K562 (cell line): Measurements from ENCODE around the gene SMAD1. TPM values are rescaled to one million over a fixed set of nuclear protein-coding genes. Genes with fewer than 3 reads are reported as not detected.

ENCODE experiments used
- ATAC-seq: fragments of 200-7000 bp; cut with Tn5 transposase; 3 replicates; pipeline ENCODE4 v1.9.1; 2020; ENCODE audit warnings: moderate library complexity
- BruUV-seq: library from RNA; stranded (reverse); fragments of 400-500 nt; replicated peaks from 2 replicates; lab custom pipeline; 2021; lab: Mats Ljungman, UMichigan
- CTCF ChIA-PET: fragments of 300-600 bp; formaldehyde crosslinking; extraction: SDS; loops from one replicate; lab custom pipeline; 2021; ENCODE audit warnings: low intra/inter-chr PET ratio; lab: Yijun Ruan, JAX
- POLR2A ChIA-PET: fragments of 300-600, 350-650 bp; sonication (Branson Sonifier 250); formaldehyde crosslinking; extraction: SDS; loops from one replicate; lab custom pipeline; 2021; ENCODE audit warnings: antibody characterized with exemption, inconsistent platforms; lab: Yijun Ruan, JAX
- DNase-seq, 4 experiments: peaks; one replicate each; pipeline versions ENCODE4 v3.0.0 to v3.0.0-alpha.2; 2011 to 2018; ENCODE audit warnings: low spot score in 3 of 4, mixed read lengths in 3 of 4; ENCODE audit errors: extremely low read depth in 1 of 4
- FAIRE-seq: peaks from 2 replicates; lab custom pipeline; 2011; peaks lifted over from hg19 to GRCh38; lab: Jason Lieb, UNC
- H2AFZ ChIP-seq: 2 replicates; pipeline ENCODE4 v1.6.0; 2011; ENCODE audit warnings: low read depth, low read length, control low read depth, inconsistent platforms
- H3K27ac ChIP-seq: fragments of 200-600 bp; 3 replicates; pipeline ENCODE4 v1.8.0; 2011; ENCODE audit warnings: low read depth, mild to moderate bottlenecking, control low read depth, inconsistent platforms, low read length, moderate library complexity, mixed read lengths; ENCODE audit errors: extremely low read depth
- H3K27me3 ChIP-seq, 2 experiments: fragments of 300-600 bp in 1 of 2; 2 replicates in 1 of 2; 3 replicates in 1 of 2; pipeline versions ENCODE4 v1.6.0 to v1.8.0; 2011; ENCODE audit warnings: inconsistent platforms in 2 of 2, low read length in 2 of 2, mild to moderate bottlenecking in 1 of 2, mixed read lengths in 1 of 2, moderate library complexity in 1 of 2; ENCODE audit not compliant: control insufficient read depth in 2 of 2, insufficient read depth in 2 of 2
- H3K36me3 ChIP-seq: fragments of 300-600 bp; 3 replicates; pipeline ENCODE4 v1.8.0; 2011; ENCODE audit warnings: mild to moderate bottlenecking, low read length, inconsistent platforms; ENCODE audit not compliant: control insufficient read depth, insufficient read depth
- H3K4me1 ChIP-seq, 2 experiments: fragments of 200-600 bp in 1 of 2; replicated peaks in 1 of 2; 2 replicates in 1 of 2; 3 replicates in 1 of 2; pipeline versions ENCODE4 v1.5.1 to v1.8.0; 2011; ENCODE audit warnings: inconsistent platforms in 2 of 2, low read length in 2 of 2, mild to moderate bottlenecking in 1 of 2, mixed read lengths in 1 of 2, moderate library complexity in 1 of 2; ENCODE audit not compliant: control insufficient read depth in 2 of 2, insufficient read depth in 2 of 2
- H3K4me2 ChIP-seq: 2 replicates; pipeline ENCODE4 v1.6.1; 2011; ENCODE audit warnings: low read length, control low read depth, inconsistent platforms, mixed read lengths; ENCODE audit not compliant: insufficient read depth
- H3K4me3 ChIP-seq: fragments of 200-600 bp; sonication (generic), shearing (Covaris generic); 2 replicates; pipeline ENCODE4 v1.5.1; 2016; ENCODE audit warnings: control low read depth, inconsistent platforms
- H3K79me2 ChIP-seq: fragments of 200-600 bp; 3 replicates; pipeline ENCODE4 v1.8.0; 2011; ENCODE audit warnings: low read length, inconsistent platforms; ENCODE audit not compliant: control insufficient read depth, insufficient read depth
- H3K9ac ChIP-seq, 2 experiments: 2 replicates each; pipeline versions ENCODE4 v1.6.0 to v1.6.1; 2011; ENCODE audit warnings: low read depth in 2 of 2, low read length in 2 of 2, control low read depth in 1 of 2, inconsistent platforms in 1 of 2, mild to moderate bottlenecking in 1 of 2, mixed read lengths in 1 of 2; ENCODE audit not compliant: insufficient read depth in 1 of 2
- H3K9me1 ChIP-seq: one replicate; pipeline ENCODE4 v1.6.0; 2011; ENCODE audit warnings: inconsistent platforms, mild to moderate bottlenecking, low read length, moderate library complexity; ENCODE audit not compliant: control insufficient read depth, insufficient read depth
- H3K9me3 ChIP-seq: replicated peaks from 2 replicates; pipeline ENCODE4 v1.5.1; 2011; ENCODE audit warnings: low read depth, low read length, inconsistent platforms; ENCODE audit not compliant: control insufficient read depth, insufficient read depth
- H4K20me1 ChIP-seq: replicated peaks from 2 replicates; pipeline ENCODE4 v1.6.1; 2011; ENCODE audit warnings: low read length, inconsistent platforms, mixed read lengths; ENCODE audit not compliant: control insufficient read depth, insufficient read depth
- CREB3 ChIP-seq: fragments of 450-650 bp; conservative IDR thresholded peaks from 2 replicates; pipeline ENCODE4 v1.6.1; 2016; ENCODE audit warnings: missing genetic modification characterization, low read depth, mild to moderate bottlenecking, missing compliant biosample characterization, moderate library complexity
- L3MBTL2 ChIP-seq: fragments of 450-650 bp; IDR thresholded peaks from 2 replicates; pipeline ENCODE4 v1.6.1; 2016; ENCODE audit warnings: mild to moderate bottlenecking, moderate library complexity
- LARP7 ChIP-seq: fragments of 450-650 bp; IDR thresholded peaks from 2 replicates; pipeline ENCODE4 v1.6.1; 2016
- MED1 ChIP-seq: sonication (generic); formaldehyde crosslinking; IDR thresholded peaks from 2 replicates; pipeline ENCODE4 v1.8.1; 2023; ENCODE audit warnings: missing genetic modification reagents, borderline replicate concordance
- PATZ1 ChIP-seq: fragments of 250-450 bp; sonication (Bioruptor Pico); IDR thresholded peaks from 2 replicates; pipeline ENCODE4 v1.5.0; 2020; ENCODE audit warnings: mild to moderate bottlenecking, borderline replicate concordance
- PHB ChIP-seq: fragments of 250-450 bp; sonication (Bioruptor Pico); IDR thresholded peaks from 2 replicates; pipeline ENCODE4 v1.5.0; 2021
- POLR2B ChIP-seq: fragments of 450-650 bp; IDR thresholded peaks from 2 replicates; pipeline ENCODE4 v1.6.1; 2018; ENCODE audit warnings: low read depth; ENCODE audit not compliant: partially characterized antibody
- POLR3A ChIP-seq: IDR thresholded peaks from 2 replicates; pipeline ENCODE4 v1.6.1; 2011; ENCODE audit warnings: borderline replicate concordance, mild to moderate bottlenecking, moderate library complexity; ENCODE audit not compliant: insufficient read length, insufficient read depth; ENCODE audit errors: extremely low read depth
- SMAD1 ChIP-seq: fragments of 150-350 bp; IDR thresholded peaks from 2 replicates; pipeline ENCODE4 v1.6.1; 2014; ENCODE audit warnings: low read length, low read depth; ENCODE audit not compliant: partially characterized antibody
- SMARCE1 ChIP-seq: fragments of 450-650 bp; IDR thresholded peaks from 2 replicates; pipeline ENCODE4 v1.7.1; 2016; ENCODE audit warnings: mild to moderate bottlenecking
- SRSF1 ChIP-seq: fragments of 200-400 bp; formaldehyde crosslinking; IDR thresholded peaks from 2 replicates; pipeline ENCODE4 v1.6.1; 2017; ENCODE audit warnings: mild to moderate bottlenecking, low read depth, low read length, moderate library complexity
- TGIF2 ChIP-seq: sonication (generic); formaldehyde crosslinking; IDR thresholded peaks from 2 replicates; pipeline ENCODE4 v1.8.1; 2022; ENCODE audit warnings: mild to moderate bottlenecking, missing genetic modification reagents, moderate library complexity
- ZBTB8A ChIP-seq: fragments of 450-650 bp; IDR thresholded peaks from 2 replicates; pipeline ENCODE4 v1.6.1; 2018; ENCODE audit warnings: mild to moderate bottlenecking, moderate library complexity; ENCODE audit not compliant: partially characterized antibody
- ZNF707 ChIP-seq: fragments of 250-450 bp; sonication (Bioruptor Pico); conservative IDR thresholded peaks from 2 replicates; pipeline ENCODE4 v1.8.0; 2022; ENCODE audit warnings: inconsistent platforms, mild to moderate bottlenecking, moderate library complexity
- WGBS: fragments of 100-300 bp; shearing (Covaris generic); methylation state at CpG from one replicate; pipeline ENCODE4 v1.1.6; 2016; ENCODE audit warnings: low coverage, mixed read lengths; ENCODE audit not compliant: insufficient coverage; ENCODE audit errors: missing lambda C conversion rate; 5-methylcytosine and 5-hydroxymethylcytosine counted together
- in situ Hi-C: fragments of 300-500 bp; cut with MboI; formaldehyde crosslinking; loops from 4 replicates; pipeline ENCODE4 v1.15.0; 2018; ENCODE audit warnings: inconsistent platforms, mixed read lengths
- intact Hi-C: fragments of 100-400 bp; cut with micrococcal nuclease; formaldehyde crosslinking; loops from 2 replicates; pipeline ENCODE4 v1.14.2; 2022
- polyA plus RNA-seq, 8 experiments: library from polyadenylated mRNA; depleted of rRNA in 4 of 8; stranded (reverse) in 5 of 8; unstranded in 3 of 8; fragments of >200 nt; fragmentation: Nextera tagmentation in 2 of 8; fragmentation: Illumina TruSeq in 1 of 8; extraction: Ambion mirVana in 2 of 8; extraction: Trizol in 1 of 8; gene quantifications; 2 replicates each; pipeline versions ENCODE4 v1.2.1 to v1.2.3, GENCODE V29; 2011 to 2014; ENCODE audit warnings: inconsistent platforms in 1 of 8, missing spikeins in 1 of 8
- total RNA-seq, 7 experiments: library from RNA; depleted of rRNA in 6 of 7; stranded (reverse); fragments of >200 nt in 6 of 7; fragmentation: Illumina TruSeq in 2 of 7; extraction: Trizol in 2 of 7; gene quantifications; 2 replicates each; pipeline versions ENCODE4 v1.2.1 to v1.2.3, GENCODE V29; 2011 to 2021; ENCODE audit warnings: low replicate concordance in 1 of 7
- TF ChIP-seq, protein P1 (sequence below): fragments of 450-650 bp; formaldehyde crosslinking; IDR thresholded peaks from 2 replicates; pipeline ENCODE4 v1.4.0; 2020; ENCODE audit warnings: mild to moderate bottlenecking
- TF ChIP-seq, protein P2 (sequence below): sonication (generic); formaldehyde crosslinking; IDR thresholded peaks from 2 replicates; pipeline ENCODE4 v1.8.1; 2023; ENCODE audit warnings: mild to moderate bottlenecking, missing genetic modification reagents

SMAD1 gene
- total and polyA plus RNA-seq, 9 of the 15 experiments (the other 6 are each of a cell fraction or from before 2014, with no cell fraction given): 0.05 to 0.54 (median 0.21) TPM; not detected in 3

DNA sequence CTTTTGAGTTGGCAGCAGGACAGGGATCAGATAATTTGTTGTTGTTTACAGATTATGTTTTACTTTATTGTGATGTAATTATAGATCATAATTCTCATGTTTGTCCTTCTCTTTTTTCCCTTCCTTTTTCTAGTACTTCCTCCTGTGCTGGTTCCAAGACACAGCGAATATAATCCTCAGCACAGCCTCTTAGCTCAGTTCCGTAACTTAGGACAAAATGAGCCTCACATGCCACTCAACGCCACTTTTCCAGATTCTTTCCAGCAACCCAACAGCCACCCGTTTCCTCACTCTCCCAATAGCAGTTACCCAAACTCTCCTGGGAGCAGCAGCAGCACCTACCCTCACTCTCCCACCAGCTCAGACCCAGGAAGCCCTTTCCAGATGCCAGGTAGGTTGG, 58.0 kb downstream of the SMAD1 start:
- no peak for TF ChIP-seq SMAD1
- no peak for TF ChIP-seq PHB (CRISPR knock-in tag)
- TF ChIP-seq CREB3 (tag): no peak
- TF ChIP-seq SRSF1: no peak
- TF ChIP-seq LARP7: no peak
- no peak for TF ChIP-seq POLR2B
- TF ChIP-seq, protein P1, sequence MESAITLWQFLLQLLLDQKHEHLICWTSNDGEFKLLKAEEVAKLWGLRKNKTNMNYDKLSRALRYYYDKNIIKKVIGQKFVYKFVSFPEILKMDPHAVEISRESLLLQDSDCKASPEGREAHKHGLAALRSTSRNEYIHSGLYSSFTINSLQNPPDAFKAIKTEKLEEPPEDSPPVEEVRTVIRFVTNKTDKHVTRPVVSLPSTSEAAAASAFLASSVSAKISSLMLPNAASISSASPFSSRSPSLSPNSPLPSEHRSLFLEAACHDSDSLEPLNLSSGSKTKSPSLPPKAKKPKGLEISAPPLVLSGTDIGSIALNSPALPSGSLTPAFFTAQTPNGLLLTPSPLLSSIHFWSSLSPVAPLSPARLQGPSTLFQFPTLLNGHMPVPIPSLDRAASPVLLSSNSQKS (CRISPR knock-in tag): no peak
- no peak for TF ChIP-seq POLR3A
- TF ChIP-seq, protein P2, sequence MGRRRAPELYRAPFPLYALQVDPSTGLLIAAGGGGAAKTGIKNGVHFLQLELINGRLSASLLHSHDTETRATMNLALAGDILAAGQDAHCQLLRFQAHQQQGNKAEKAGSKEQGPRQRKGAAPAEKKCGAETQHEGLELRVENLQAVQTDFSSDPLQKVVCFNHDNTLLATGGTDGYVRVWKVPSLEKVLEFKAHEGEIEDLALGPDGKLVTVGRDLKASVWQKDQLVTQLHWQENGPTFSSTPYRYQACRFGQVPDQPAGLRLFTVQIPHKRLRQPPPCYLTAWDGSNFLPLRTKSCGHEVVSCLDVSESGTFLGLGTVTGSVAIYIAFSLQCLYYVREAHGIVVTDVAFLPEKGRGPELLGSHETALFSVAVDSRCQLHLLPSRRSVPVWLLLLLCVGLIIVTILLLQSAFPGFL (CRISPR knock-in tag): no peak
- TF ChIP-seq PATZ1 (CRISPR knock-in tag): no peak
- no peak for TF ChIP-seq ZBTB8A
- TF ChIP-seq ZNF707 (CRISPR knock-in tag): no peak
- no peak for TF ChIP-seq SMARCE1
- TF ChIP-seq L3MBTL2: no peak
- no peak for TF ChIP-seq TGIF2 (CRISPR knock-in tag)
- TF ChIP-seq MED1 (CRISPR knock-in tag): no peak
- Histone ChIP-seq H3K9ac (no peak overlapping the region), H4K20me1 (no peaks in the 10 kb centered on the region), H2AFZ (no peak overlapping the region), H3K9me1 (no peaks in the 10 kb centered on the region), H3K4me3 (no peak overlapping the region), H3K27me3 (no peaks in the 10 kb centered on the region), H3K4me2 (no peak overlapping the region), H3K36me3 (no peaks in the 10 kb centered on the region), H3K4me1 (no peaks in the 10 kb centered on the region), H3K27ac (no peak overlapping the region), H3K79me2 (no peaks in the 10 kb centered on the region), H3K9me3 (no peaks in the 10 kb centered on the region)
- in situ Hi-C loops (no loop called here), intact Hi-C loops (no loop called here)
- FAIRE-seq (no peak), ATAC-seq (no peak), DNase-seq (no peak)
- POLR2A ChIA-PET: no interaction called here
- no TSS peak for BruUV-seq
- CTCF ChIA-PET: no interaction called here
- 0% methylated on average over 4 of the region's 4 CpGs for WGBS
